ENCODE measurements around the gene NQO1.
A peak's percentile ranks its signal among the peaks of the same experiment; 100 is the strongest.

Gene NQO1

DNA sequence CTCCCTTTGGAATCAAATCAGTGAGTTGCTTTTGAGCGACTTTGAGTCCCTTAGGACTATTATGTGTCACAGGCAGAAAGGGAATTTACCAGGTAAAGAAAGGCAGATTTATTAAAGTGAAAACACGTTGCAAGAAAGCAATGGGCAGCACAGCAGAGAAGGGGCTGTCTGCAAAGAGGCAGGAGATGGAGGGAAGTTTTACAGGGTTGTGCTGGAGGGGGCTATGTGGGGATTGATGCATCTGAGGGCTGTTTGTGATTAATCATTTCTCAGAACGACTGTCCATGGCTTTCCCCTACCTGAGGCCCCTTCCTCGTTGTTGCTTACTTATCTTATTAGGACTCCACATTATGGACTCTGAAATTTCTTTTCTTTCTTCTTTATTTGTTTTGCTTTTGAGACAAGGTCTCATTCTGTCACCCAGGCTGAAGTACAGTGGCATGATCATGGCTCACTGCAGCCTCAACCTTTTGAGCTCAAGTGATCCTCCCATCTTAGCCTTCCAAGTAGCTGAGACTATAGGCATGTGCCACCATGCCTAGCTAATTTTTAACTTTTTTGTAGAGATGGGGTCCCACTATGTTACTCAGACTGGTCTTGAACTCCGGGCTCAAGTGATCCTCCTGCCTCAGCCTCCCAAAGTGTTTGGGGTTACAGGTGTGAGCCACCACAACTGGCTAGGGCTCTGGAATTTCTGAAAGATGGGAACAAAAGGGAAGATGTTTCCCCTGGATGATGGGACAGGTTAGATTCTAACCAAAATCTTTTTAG, 41.3 kb upstream of the NQO1 start:
- H3K4me2 ChIP-seq (ENCODE audit: low read depth, low read length, poor library complexity, severe bottlenecking), result no peak overlapping the region
- H3K36me3 ChIP-seq (ENCODE audit: low read length), result no peaks in the 10 kb centered on the region
- H3K79me2 ChIP-seq (ENCODE audit: insufficient read depth, low read length), result peaks cover 95% of the 10 kb centered on the region
- H3K9ac ChIP-seq (ENCODE audit: low read length), result no peak overlapping the region
- TF ChIP-seq, protein P1, sequence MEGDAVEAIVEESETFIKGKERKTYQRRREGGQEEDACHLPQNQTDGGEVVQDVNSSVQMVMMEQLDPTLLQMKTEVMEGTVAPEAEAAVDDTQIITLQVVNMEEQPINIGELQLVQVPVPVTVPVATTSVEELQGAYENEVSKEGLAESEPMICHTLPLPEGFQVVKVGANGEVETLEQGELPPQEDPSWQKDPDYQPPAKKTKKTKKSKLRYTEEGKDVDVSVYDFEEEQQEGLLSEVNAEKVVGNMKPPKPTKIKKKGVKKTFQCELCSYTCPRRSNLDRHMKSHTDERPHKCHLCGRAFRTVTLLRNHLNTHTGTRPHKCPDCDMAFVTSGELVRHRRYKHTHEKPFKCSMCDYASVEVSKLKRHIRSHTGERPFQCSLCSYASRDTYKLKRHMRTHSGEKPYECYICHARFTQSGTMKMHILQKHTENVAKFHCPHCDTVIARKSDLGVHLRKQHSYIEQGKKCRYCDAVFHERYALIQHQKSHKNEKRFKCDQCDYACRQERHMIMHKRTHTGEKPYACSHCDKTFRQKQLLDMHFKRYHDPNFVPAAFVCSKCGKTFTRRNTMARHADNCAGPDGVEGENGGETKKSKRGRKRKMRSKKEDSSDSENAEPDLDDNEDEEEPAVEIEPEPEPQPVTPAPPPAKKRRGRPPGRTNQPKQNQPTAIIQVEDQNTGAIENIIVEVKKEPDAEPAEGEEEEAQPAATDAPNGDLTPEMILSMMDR (IDR thresholded peaks at IDR 0.05; ENCODE audit: insufficient read depth, low read length, poor library complexity, severe bottlenecking), result no peak
- TF ChIP-seq EZH2phosphoT487 (conservative IDR thresholded peaks at IDR 0.05; ENCODE audit: low read length), result no peak
- H3K9me3 ChIP-seq (ENCODE audit: insufficient read depth, low read length), result no peaks in the 10 kb centered on the region
- no peak overlapping the region for H3K4me3 ChIP-seq (ENCODE audit: insufficient read depth, low read length, poor library complexity, severe bottlenecking)
- H3F3A ChIP-seq (ENCODE audit: insufficient read depth), result peaks cover 13% of the 10 kb centered on the region
- H3K27me3 ChIP-seq (ENCODE audit: low read length), result no peaks in the 10 kb centered on the region
- no peak overlapping the region for H3K27ac ChIP-seq (ENCODE audit: low read depth, low read length)
- no peaks in the 10 kb centered on the region for H4K20me1 ChIP-seq (ENCODE audit: low read depth, low read length)
- no peaks in the 10 kb centered on the region for H3K9me2 ChIP-seq (replicated peaks; ENCODE audit: insufficient read depth, low read length)
- H2AFZ ChIP-seq (ENCODE audit: low read depth, low read length, severe bottlenecking), result no peak overlapping the region

DNA sequence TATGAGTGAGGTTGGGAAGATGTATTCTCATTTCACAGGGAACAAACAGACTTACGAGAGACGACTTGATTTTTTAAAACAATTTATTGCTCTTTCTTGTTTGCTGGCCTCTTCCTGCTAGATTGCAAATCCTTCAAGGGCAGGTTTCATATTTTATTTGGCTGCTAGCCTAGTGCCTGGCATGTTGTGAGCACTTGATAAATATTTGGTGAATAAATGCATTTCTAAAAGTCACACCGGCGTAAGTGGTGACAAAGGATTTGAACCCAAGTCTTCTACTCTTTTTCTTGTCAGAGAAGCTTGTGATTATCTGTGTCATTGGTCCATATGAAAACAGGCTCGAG, 37.2 kb upstream of the NQO1 start:
- Histone ChIP-seq H3K9ac (ENCODE audit: low read length) (peak overlapping the region; percentile 95), H3K27ac (ENCODE audit: low read depth, low read length) (peak overlapping the region; percentile 78; the same call in 1 of the 2 replicates), H4K20me1 (ENCODE audit: low read depth, low read length) (no peaks in the 10 kb centered on the region), H2AFZ (ENCODE audit: low read depth, low read length, severe bottlenecking) (no peak overlapping the region), H3K9me2 (replicated peaks; ENCODE audit: insufficient read depth, low read length) (no peaks in the 10 kb centered on the region), H3K79me2 (ENCODE audit: insufficient read depth, low read length) (peaks cover 58% of the 10 kb centered on the region), H3K9me3 (ENCODE audit: insufficient read depth, low read length) (no peaks in the 10 kb centered on the region), H3K4me2 (ENCODE audit: low read depth, low read length, poor library complexity, severe bottlenecking) (peak overlapping the region; percentile 91), H3K4me3 (ENCODE audit: insufficient read depth, low read length, poor library complexity, severe bottlenecking) (no peak overlapping the region), H3K27me3 (ENCODE audit: low read length) (no peaks in the 10 kb centered on the region), H3F3A (ENCODE audit: insufficient read depth) (peaks cover 21% of the 10 kb centered on the region), H3K36me3 (ENCODE audit: low read length) (no peaks in the 10 kb centered on the region)
- no peak for TF ChIP-seq EZH2phosphoT487 (conservative IDR thresholded peaks at IDR 0.05; ENCODE audit: low read length)
- TF ChIP-seq, protein P1 (IDR thresholded peaks at IDR 0.05; ENCODE audit: insufficient read depth, low read length, poor library complexity, severe bottlenecking), result no peak

DNA sequence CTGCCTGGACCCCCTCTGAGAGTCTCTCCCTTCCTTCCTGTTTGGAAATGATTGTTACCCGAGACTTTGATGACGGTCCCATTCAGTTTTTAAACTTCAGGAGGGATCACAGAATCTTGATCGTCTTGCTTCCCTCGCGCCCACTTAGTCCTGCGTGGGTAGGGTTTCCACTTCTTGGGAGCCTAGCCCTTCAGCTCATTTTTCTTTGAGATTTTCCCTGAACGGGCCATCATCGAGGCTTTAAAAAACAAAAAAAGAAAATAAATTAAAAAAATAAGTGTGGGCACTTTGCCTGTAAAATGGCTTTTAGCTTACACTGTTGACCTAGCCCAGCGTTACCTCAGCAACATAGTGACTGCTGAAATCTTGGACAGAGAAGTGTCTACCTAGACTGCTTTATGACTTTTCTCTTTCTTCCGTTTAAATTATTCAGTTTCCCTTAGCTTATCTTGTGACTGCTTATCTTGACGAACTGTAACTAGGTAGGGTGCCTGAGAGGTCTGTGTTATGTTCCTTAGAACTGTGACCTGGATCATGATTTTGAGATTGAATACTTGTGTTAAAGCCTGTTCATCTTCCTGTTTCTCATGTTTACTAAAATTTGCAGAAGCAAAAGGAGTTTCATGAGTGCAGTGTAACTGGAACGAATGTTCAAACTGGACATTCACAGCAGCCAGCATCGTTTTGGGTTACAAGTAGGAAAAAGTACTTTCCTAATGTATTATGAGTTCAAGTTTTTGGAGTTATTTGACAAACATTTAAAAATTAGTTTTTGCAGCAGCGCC, 36.6 kb upstream of the NQO1 start:
- Histone ChIP-seq H2AFZ (ENCODE audit: low read depth, low read length, severe bottlenecking) (peak overlapping the region; percentile 75), H3K27ac (ENCODE audit: low read depth, low read length) (peak overlapping the region; percentile 78), H3K79me2 (ENCODE audit: insufficient read depth, low read length) (peaks cover 52% of the 10 kb centered on the region)

More for the DNA sequence above, 36.6 kb upstream of the NQO1 start:
- H3K4me3 ChIP-seq (ENCODE audit: insufficient read depth, low read length, poor library complexity, severe bottlenecking), result peak overlapping the region; percentile 88
- no peaks in the 10 kb centered on the region for H3K9me2 ChIP-seq (replicated peaks; ENCODE audit: insufficient read depth, low read length)
- no peaks in the 10 kb centered on the region for H3K36me3 ChIP-seq (ENCODE audit: low read length)
- H3K9ac ChIP-seq (ENCODE audit: low read length), result peak overlapping the region; percentile 95
- H3F3A ChIP-seq (ENCODE audit: insufficient read depth), result peaks cover 21% of the 10 kb centered on the region
- H3K4me2 ChIP-seq (ENCODE audit: low read depth, low read length, poor library complexity, severe bottlenecking), result peak overlapping the region; percentile 91
- H3K27me3 ChIP-seq (ENCODE audit: low read length), result no peaks in the 10 kb centered on the region
- no peak for TF ChIP-seq EZH2phosphoT487 (conservative IDR thresholded peaks at IDR 0.05; ENCODE audit: low read length)
- TF ChIP-seq, protein P1 (IDR thresholded peaks at IDR 0.05; ENCODE audit: insufficient read depth, low read length, poor library complexity, severe bottlenecking), result no peak
- no peaks in the 10 kb centered on the region for H3K9me3 ChIP-seq (ENCODE audit: insufficient read depth, low read length)
- no peaks in the 10 kb centered on the region for H4K20me1 ChIP-seq (ENCODE audit: low read depth, low read length)
